PFSK-1 (cell line): ENCODE data around the gene MAGI2.

Experiments
- POLR2AphosphoS5 ChIP-seq: IDR thresholded peaks from 2 replicates; pipeline ENCODE4 v1.6.1; 2012; ENCODE audit warnings: low read depth, mild to moderate bottlenecking, control low read depth, low read length, moderate library complexity
- REST ChIP-seq, 2 experiments: IDR thresholded peaks; 2 replicates each; pipeline versions ENCODE4 v1.6.1 to v1.8.0; 2011 to 2012; ENCODE audit warnings: low read depth in 2 of 2, low read length in 2 of 2, control low read depth in 1 of 2, inconsistent platforms in 1 of 2, mild to moderate bottlenecking in 1 of 2, moderate library complexity in 1 of 2; ENCODE audit not compliant: insufficient read depth in 1 of 2
- SIN3A ChIP-seq: IDR thresholded peaks from 2 replicates; pipeline ENCODE4 v1.6.1; 2012; ENCODE audit warnings: mild to moderate bottlenecking, low read length, moderate library complexity, borderline replicate concordance; ENCODE audit not compliant: insufficient read depth
- TAF1 ChIP-seq: IDR thresholded peaks from 2 replicates; pipeline ENCODE4 v1.6.1; 2012; ENCODE audit warnings: low read length, control low read depth, borderline replicate concordance; ENCODE audit not compliant: insufficient read depth

GRCh38 chr7:78734626-78735025, 718.8 kb downstream of the MAGI2 start:
- TF ChIP-seq POLR2AphosphoS5 (no peak), TAF1 (no peak), SIN3A (no peak), REST (IDR thresholded peaks at IDR 0.05; ENCODE audit: insufficient read depth in 1 of 2, low read depth in 2 of 2, low read length in 2 of 2) (no peak)
